Measurements from ENCODE around the gene BGN. TPM values are rescaled to one million over a fixed set of nuclear protein-coding genes. Genes with fewer than 3 reads are reported as not detected.

Gene BGN
- total RNA-seq, 1 experiment from 2014 or later: 0.33 TPM

DNA sequence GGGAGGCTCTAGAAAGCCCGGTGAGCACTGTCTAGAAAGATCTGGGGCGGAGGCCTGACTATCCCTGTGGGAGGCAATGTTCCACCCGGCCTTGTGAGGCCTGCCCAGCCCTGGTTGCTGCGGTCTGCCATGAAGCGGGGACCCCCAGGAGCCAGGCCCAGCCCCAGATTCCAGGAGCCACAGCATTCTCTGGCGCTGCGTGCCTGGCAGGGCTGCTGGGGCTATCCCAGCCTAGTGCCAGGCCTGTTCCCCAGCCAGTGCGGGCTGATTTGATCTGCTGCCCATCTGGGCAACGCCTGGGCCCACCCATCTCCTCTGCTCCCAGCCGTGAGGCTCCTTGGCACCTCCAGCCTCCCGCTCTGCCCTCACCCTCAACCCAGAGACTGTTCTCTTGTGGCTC is 42.3 kb downstream of the BGN start:
- POLR2A ChIA-PET (ENCODE audit: unreplicated experiment): no interaction called here
- H3K27ac ChIP-seq: no peak overlapping the region
- H3K79me2 ChIP-seq (ENCODE audit: low read depth): no peaks in the 10 kb centered on the region
- peaks cover 25% of the 10 kb centered on the region; the same call in 1 of the 2 replicates for H3K27me3 ChIP-seq (ENCODE audit: insufficient read depth, low read depth)
- no peak overlapping the region for H3K4me2 ChIP-seq
- DNase-seq: no peak
- CTCF ChIA-PET: no interaction called here
- no peaks in the 10 kb centered on the region for H3K9me2 ChIP-seq (ENCODE audit: insufficient read depth)
- H3K36me3 ChIP-seq (ENCODE audit: low read depth): no peaks in the 10 kb centered on the region
- no peak for TF ChIP-seq EZH2 (IDR thresholded peaks at IDR 0.05; ENCODE audit: low read depth)
- TF ChIP-seq CTCF (conservative IDR thresholded peaks at IDR 0.05): no peak
- no peak overlapping the region for H2AFZ ChIP-seq
- H3F3A ChIP-seq (ENCODE audit: insufficient read depth, low read depth): no peaks in the 10 kb centered on the region
- intact Hi-C loops (cut with micrococcal nuclease; ENCODE audit: unreplicated experiment): loop anchor here (5.0 kb wide), 1 partner anchor 130 kb away; no protein-coding TSS in a partner anchor
- BruUV-seq (replicated peaks): no TSS peak
- no peaks in the 10 kb centered on the region for H3K9me3 ChIP-seq (ENCODE audit: insufficient read depth, low read depth)
- H4K20me1 ChIP-seq (ENCODE audit: insufficient read depth): no peaks in the 10 kb centered on the region
- H3K4me1 ChIP-seq (replicated peaks; ENCODE audit: insufficient read depth): no peaks in the 10 kb centered on the region
- no peak overlapping the region for H3K4me3 ChIP-seq

- no peaks in the 10 kb centered on the region for H3F3A ChIP-seq (ENCODE audit: insufficient read depth, low read depth)
- TF ChIP-seq EZH2 (IDR thresholded peaks at IDR 0.05; ENCODE audit: low read depth) (no peak), CTCF (conservative IDR thresholded peaks at IDR 0.05) (no peak)
- ChIA-PET POLR2A (ENCODE audit: unreplicated experiment) (no interaction called here), CTCF (interaction anchor here (1.9 kb wide), 1 partner anchor 130 kb away, joined by 12 read pairs; no protein-coding TSS in a partner anchor)
- intact Hi-C loops (cut with micrococcal nuclease; ENCODE audit: unreplicated experiment): loop anchor here (5.0 kb wide), 1 partner anchor 130 kb away; no protein-coding TSS in a partner anchor
- H4K20me1 ChIP-seq (ENCODE audit: insufficient read depth): no peaks in the 10 kb centered on the region
- H3K4me1 ChIP-seq (replicated peaks; ENCODE audit: insufficient read depth): no peaks in the 10 kb centered on the region
- no TSS peak for BruUV-seq (replicated peaks)
- peaks cover 25% of the 10 kb centered on the region; the same call in 1 of the 2 replicates for H3K27me3 ChIP-seq (ENCODE audit: insufficient read depth, low read depth)
- DNase-seq: no peak
- no peaks in the 10 kb centered on the region for H3K36me3 ChIP-seq (ENCODE audit: low read depth)
- H3K4me3 ChIP-seq: no peak overlapping the region
- H3K9me3 ChIP-seq (ENCODE audit: insufficient read depth, low read depth): no peaks in the 10 kb centered on the region
- no peaks in the 10 kb centered on the region for H3K79me2 ChIP-seq (ENCODE audit: low read depth)
- H2AFZ ChIP-seq: no peak overlapping the region
- no peak overlapping the region for H3K27ac ChIP-seq
- H3K9me2 ChIP-seq (ENCODE audit: insufficient read depth): no peaks in the 10 kb centered on the region
- H3K4me2 ChIP-seq: no peak overlapping the region
Measured at GRCh38 chrX:153537526-153538295, 42.9 kb downstream of the BGN start.

DNA sequence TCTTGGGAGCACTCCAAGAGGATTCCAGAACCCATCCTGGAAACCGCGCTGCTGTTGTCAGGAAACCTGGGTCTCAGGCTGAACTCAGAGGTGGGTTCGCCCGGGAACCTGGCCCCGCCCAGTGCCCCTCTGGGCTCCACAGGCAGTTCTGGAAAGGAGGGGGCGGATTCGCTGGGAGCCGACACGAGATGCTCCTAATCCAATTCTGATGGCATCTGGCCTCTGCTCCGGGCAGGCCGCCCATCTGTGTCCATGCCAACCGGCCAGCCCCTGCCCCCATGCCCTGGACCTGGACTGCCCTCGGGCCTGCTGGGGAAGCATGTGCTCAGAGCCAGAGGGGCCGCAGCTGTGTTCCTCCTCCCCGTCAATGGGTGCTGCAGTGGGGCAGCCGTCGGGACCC is 43.6 kb downstream of the BGN start:
- H3K4me2 ChIP-seq: no peak overlapping the region
- no peak overlapping the region for H3K27ac ChIP-seq
- no peak for DNase-seq
- no peaks in the 10 kb centered on the region for H3K9me3 ChIP-seq (ENCODE audit: insufficient read depth, low read depth)
- POLR2A ChIA-PET (ENCODE audit: unreplicated experiment): no interaction called here
- no peak for TF ChIP-seq EZH2 (IDR thresholded peaks at IDR 0.05; ENCODE audit: low read depth)
- TF ChIP-seq CTCF (conservative IDR thresholded peaks at IDR 0.05): no peak
- BruUV-seq (replicated peaks): no TSS peak
- no peak overlapping the region for H3K4me3 ChIP-seq
- CTCF ChIA-PET: interaction anchor here (1.9 kb wide), 1 partner anchor 129 kb away, joined by 12 read pairs; no protein-coding TSS in a partner anchor
- H3F3A ChIP-seq (ENCODE audit: insufficient read depth, low read depth): no peaks in the 10 kb centered on the region
- H3K4me1 ChIP-seq (replicated peaks; ENCODE audit: insufficient read depth): no peaks in the 10 kb centered on the region
- no peak overlapping the region for H2AFZ ChIP-seq
- intact Hi-C loops (cut with micrococcal nuclease; ENCODE audit: unreplicated experiment): loop anchor here (5.0 kb wide), 1 partner anchor 129 kb away; no protein-coding TSS in a partner anchor
- H3K27me3 ChIP-seq (ENCODE audit: insufficient read depth, low read depth): peaks cover 25% of the 10 kb centered on the region; the same call in 1 of the 2 replicates
- H3K9me2 ChIP-seq (ENCODE audit: insufficient read depth): no peaks in the 10 kb centered on the region
- H4K20me1 ChIP-seq (ENCODE audit: insufficient read depth): no peaks in the 10 kb centered on the region
- H3K79me2 ChIP-seq (ENCODE audit: low read depth): no peaks in the 10 kb centered on the region
- H3K36me3 ChIP-seq (ENCODE audit: low read depth): no peaks in the 10 kb centered on the region
